Measurements from ENCODE around the gene BMX. TPM values are rescaled to one million over a fixed set of nuclear protein-coding genes. Genes with fewer than 3 reads are reported as not detected.

The BMX gene
- total RNA-seq, 4 donors from 2014 or later: 1.3 to 8.0 (median 3.4) TPM

DNA sequence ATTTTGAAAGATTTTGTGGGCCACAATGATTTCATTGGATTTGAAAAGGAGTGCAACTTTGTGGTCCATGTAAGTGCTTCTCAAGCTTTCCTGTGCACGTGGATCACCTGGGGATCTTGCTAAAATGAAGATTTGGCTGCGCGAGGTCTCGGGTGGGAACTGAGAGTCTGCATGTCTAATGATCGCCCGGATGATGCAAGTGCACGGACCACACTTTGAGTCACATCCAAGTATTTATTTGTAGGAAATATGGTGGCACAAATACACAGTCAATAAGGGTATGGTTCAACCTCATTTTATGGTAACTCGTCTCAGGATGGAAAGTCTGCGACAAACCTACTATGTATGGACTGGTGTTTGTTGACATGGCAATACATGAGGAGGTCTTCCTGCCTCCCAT is 899 bp downstream of the BMX start:
- H3K4me3 ChIP-seq (replicated peaks in 1 of 3): no peak overlapping the region
- intact Hi-C loops (cut with DNase I): no loop called here
- H3K9me3 ChIP-seq: no peaks in the 10 kb centered on the region
- DNase-seq: no peak
- 92 to 95% methylated on average over 9 of the region's 9 CpGs for WGBS, 2 donors
- no peak overlapping the region for H3K27ac ChIP-seq
- no peak for TF ChIP-seq CTCF (IDR thresholded peaks at IDR 0.05)
- H3K4me1 ChIP-seq: no peaks in the 10 kb centered on the region
- H3K36me3 ChIP-seq: no peaks in the 10 kb centered on the region
- H3K27me3 ChIP-seq: no peaks in the 10 kb centered on the region

- Histone ChIP-seq H3K4me1 (no peaks in the 10 kb centered on the region), H3K9me3 (no peaks in the 10 kb centered on the region), H3K27ac (no peak overlapping the region), H3K4me3 (replicated peaks in 1 of 3) (no peak overlapping the region), H3K27me3 (no peaks in the 10 kb centered on the region), H3K36me3 (no peaks in the 10 kb centered on the region)
- WGBS, 2 donors: 83 to 97% methylated on average over 1 of the region's 1 CpG
- TF ChIP-seq CTCF (IDR thresholded peaks at IDR 0.05) (no peak), POLR2A (IDR thresholded peaks at IDR 0.05) (no peak)
- intact Hi-C loops (cut with DNase I): no loop called here
- DNase-seq: no peak
Observed at GRCh38 chrX:15504661-15505060, 4.1 kb downstream of the BMX start.

DNA sequence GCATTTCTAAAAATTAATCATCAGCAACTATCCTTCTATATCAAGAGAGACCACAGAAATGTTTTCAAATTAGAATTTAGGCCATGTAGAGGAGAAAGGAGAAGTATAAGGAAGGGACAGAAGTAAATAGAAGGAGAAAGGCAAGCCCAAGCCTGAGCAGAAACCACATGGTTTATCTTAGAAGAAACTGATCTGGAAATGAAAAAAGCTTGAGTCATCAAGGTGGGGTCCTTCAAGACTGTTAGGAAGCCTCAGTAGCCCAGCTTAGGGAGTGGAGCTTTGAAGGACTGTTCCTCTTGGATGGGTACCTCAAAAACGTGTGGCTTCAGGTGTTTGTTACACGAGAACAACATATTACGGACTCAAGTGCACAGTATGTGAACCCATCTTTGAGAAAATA is 4.5 kb downstream of the BMX start:
- H3K27me3 ChIP-seq: no peaks in the 10 kb centered on the region
- intact Hi-C loops (cut with DNase I): no loop called here
- H3K27ac ChIP-seq: no peak overlapping the region
- WGBS, 2 donors: 83 to 85% methylated on average over 3 of the region's 3 CpGs
- no peaks in the 10 kb centered on the region for H3K4me1 ChIP-seq
- no peak for TF ChIP-seq CTCF (IDR thresholded peaks at IDR 0.05)
- no peak for TF ChIP-seq POLR2A (IDR thresholded peaks at IDR 0.05)
- H3K4me3 ChIP-seq (replicated peaks in 1 of 3): no peak overlapping the region
- no peak for DNase-seq
- no peaks in the 10 kb centered on the region for H3K36me3 ChIP-seq
- no peaks in the 10 kb centered on the region for H3K9me3 ChIP-seq

- no peak for DNase-seq
- Histone ChIP-seq H3K27ac (no peak overlapping the region), H3K9me3 (no peaks in the 10 kb centered on the region), H3K27me3 (no peaks in the 10 kb centered on the region), H3K4me1 (no peaks in the 10 kb centered on the region), H3K4me3 (replicated peaks in 1 of 3) (no peak overlapping the region), H3K36me3 (no peaks in the 10 kb centered on the region)
- TF ChIP-seq POLR2A (IDR thresholded peaks at IDR 0.05) (no peak), CTCF (IDR thresholded peaks at IDR 0.05) (no peak)
- 97 to 98% methylated on average over 5 of the region's 5 CpGs for WGBS, 2 donors
- intact Hi-C loops (cut with DNase I): no loop called here
Observed at GRCh38 chrX:15507005-15507404, 6.4 kb downstream of the BMX start.

DNA sequence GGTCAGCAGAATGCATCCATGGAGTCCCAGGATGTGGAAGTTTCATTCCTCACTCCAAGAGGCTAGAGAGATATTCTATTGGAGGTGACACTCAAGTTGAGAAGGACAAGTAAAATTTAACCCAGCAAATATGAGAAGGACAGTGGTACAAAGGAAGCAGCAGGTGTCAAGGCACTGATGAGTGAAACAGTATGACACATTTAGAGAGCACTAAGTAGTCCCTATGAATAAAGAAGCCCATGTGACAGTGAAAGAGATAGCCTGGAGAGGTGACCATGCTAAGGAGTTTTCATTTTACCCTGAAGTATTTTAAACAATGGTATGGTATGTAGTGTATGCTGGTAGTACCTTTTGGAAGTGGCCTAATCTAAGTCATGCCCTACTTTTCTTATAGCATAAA is 9.2 kb downstream of the BMX start:
- intact Hi-C loops (cut with DNase I): no loop called here
- no peak overlapping the region for H3K27ac ChIP-seq
- H3K9me3 ChIP-seq: no peaks in the 10 kb centered on the region
- DNase-seq: no peak
- no peaks in the 10 kb centered on the region for H3K27me3 ChIP-seq
- TF ChIP-seq POLR2A (IDR thresholded peaks at IDR 0.05) (no peak), CTCF (IDR thresholded peaks at IDR 0.05) (no peak)
- no peaks in the 10 kb centered on the region for H3K36me3 ChIP-seq
- no peak overlapping the region for H3K4me3 ChIP-seq (replicated peaks in 1 of 3)
- no peaks in the 10 kb centered on the region for H3K4me1 ChIP-seq

Measured in thyroid gland (tissue), 4 donors.